CD14-positive monocyte (primary cell): ENCODE measurements around the gene CRAT. TPM values are rescaled to one million over a fixed set of nuclear protein-coding genes. Genes with fewer than 3 reads are reported as not detected.

Source experiments
- DNase-seq, 3 donors: peaks; one replicate each; pipeline ENCODE4 v3.0.0-alpha.2; 2011 to 2022
- H2AFZ ChIP-seq: 2 replicates; pipeline ENCODE4 v1.6.0; 2012; ENCODE audit warnings: mild to moderate bottlenecking, low read depth, low read length, inconsistent platforms; ENCODE audit not compliant: insufficient read depth, poor library complexity, severe bottlenecking
- H3K27ac ChIP-seq, 2 donors: 1 replicate in 1 of 2; 2 replicates in 1 of 2; pipeline ENCODE4 v1.5.1; 2012 to 2013; ENCODE audit warnings: low read length in 2 of 2, control low read depth in 1 of 2, inconsistent platforms in 1 of 2, low read depth in 1 of 2, mild to moderate bottlenecking in 1 of 2
- H3K27me3 ChIP-seq, 2 donors: one replicate each; pipeline versions ENCODE4 v1.6.0 to v1.6.1; 2011 to 2013; ENCODE audit warnings: low read length in 2 of 2; ENCODE audit not compliant: control insufficient read depth in 2 of 2, insufficient read depth in 2 of 2
- H3K36me3 ChIP-seq, 2 donors: replicated peaks in 1 of 2; 1 replicate in 1 of 2; 2 replicates in 1 of 2; pipeline versions ENCODE4 v1.5.1 to v1.6.1; 2012 to 2013; ENCODE audit warnings: low read length in 2 of 2, control low read depth in 1 of 2, inconsistent platforms in 1 of 2, mild to moderate bottlenecking in 1 of 2; ENCODE audit not compliant: insufficient read depth in 2 of 2, control insufficient read depth in 1 of 2
- H3K4me1 ChIP-seq, 2 donors: 1 replicate in 1 of 2; 2 replicates in 1 of 2; pipeline versions ENCODE4 v1.5.1 to v1.6.1; 2012 to 2013; ENCODE audit warnings: low read length in 2 of 2, control low read depth in 1 of 2, inconsistent platforms in 1 of 2, mild to moderate bottlenecking in 1 of 2, moderate library complexity in 1 of 2; ENCODE audit not compliant: insufficient read depth in 2 of 2, control insufficient read depth in 1 of 2
- H3K4me2 ChIP-seq: replicated peaks from 2 replicates; pipeline ENCODE3; 2012; ENCODE audit warnings: low read length, moderate library complexity, mild to moderate bottlenecking; ENCODE audit not compliant: poor library complexity, severe bottlenecking; ENCODE audit errors: extremely low read depth
- H3K4me3 ChIP-seq, 3 experiments: fragments of 200-600 bp in 1 of 3; sonication (generic) in 1 of 3; replicated peaks in 1 of 3; 1 replicate in 2 of 3; 2 replicates in 1 of 3; pipeline ENCODE4 v1.5.1; 2011 to 2013; ENCODE audit warnings: low read length in 3 of 3, mild to moderate bottlenecking in 3 of 3, control low read depth in 2 of 3, low read depth in 2 of 3, inconsistent platforms in 1 of 3, moderate library complexity in 1 of 3
- H3K79me2 ChIP-seq: 2 replicates; pipeline ENCODE4 v1.6.0; 2012; ENCODE audit warnings: mild to moderate bottlenecking, control low read depth, inconsistent platforms, low read length, moderate library complexity; ENCODE audit not compliant: insufficient read depth
- H3K9ac ChIP-seq: 2 replicates; pipeline ENCODE4 v1.6.0; 2017; ENCODE audit warnings: low read length, mild to moderate bottlenecking; ENCODE audit not compliant: insufficient read depth, poor library complexity, severe bottlenecking
- H3K9me3 ChIP-seq, 2 donors: replicated peaks in 1 of 2; 1 replicate in 1 of 2; 2 replicates in 1 of 2; pipeline versions ENCODE4 v1.5.1 to v1.6.1; 2012 to 2013; ENCODE audit warnings: low read length in 2 of 2, control low read depth in 1 of 2; ENCODE audit not compliant: control insufficient read depth in 1 of 2, insufficient read depth in 1 of 2
- H4K20me1 ChIP-seq: 2 replicates; pipeline ENCODE4 v1.6.0; 2012; ENCODE audit warnings: mild to moderate bottlenecking, low read length, control low read depth, moderate library complexity; ENCODE audit not compliant: insufficient read depth
- H3K27ac Mint-ChIP-seq, 7 donors: one replicate each; pipeline ENCODE4 v1.8.0; 2020; ENCODE audit warnings: mild to moderate bottlenecking in 7 of 7, mixed read lengths in 7 of 7, moderate library complexity in 6 of 7, inconsistent platforms in 2 of 7
- H3K27me3 Mint-ChIP-seq, 3 donors: one replicate each; pipeline ENCODE4 v1.8.0; 2021 to 2022; ENCODE audit warnings: low read depth in 3 of 3, mild to moderate bottlenecking in 3 of 3, mixed read lengths in 3 of 3, moderate library complexity in 3 of 3, inconsistent platforms in 1 of 3
- H3K36me3 Mint-ChIP-seq, 2 donors: one replicate each; pipeline ENCODE4 v1.8.0; 2020; ENCODE audit warnings: mixed read lengths in 2 of 2, inconsistent platforms in 1 of 2, mild to moderate bottlenecking in 1 of 2
- H3K4me1 Mint-ChIP-seq: one replicate; pipeline ENCODE4 v1.8.0; 2020; ENCODE audit warnings: mild to moderate bottlenecking, mixed read lengths
- H3K4me3 Mint-ChIP-seq, 2 donors: one replicate each; pipeline ENCODE4 v1.8.0; 2020; ENCODE audit warnings: mild to moderate bottlenecking in 2 of 2, mixed read lengths in 2 of 2, moderate library complexity in 1 of 2
- H3K9me3 Mint-ChIP-seq, 7 donors: one replicate each; pipeline ENCODE4 v1.8.0; 2020 to 2022; ENCODE audit warnings: mixed read lengths in 7 of 7, mild to moderate bottlenecking in 6 of 7, moderate library complexity in 6 of 7, inconsistent platforms in 2 of 7
- CTCF ChIP-seq: fragments of 200-600 bp; IDR thresholded peaks from one replicate; pipeline ENCODE4 v1.8.0; 2022; ENCODE audit warnings: antibody characterized with exemption, mild to moderate bottlenecking
- WGBS: methylation state at CpG from one replicate; pipeline ENCODE4 v1.1.5; 2013; ENCODE audit warnings: missing lambda C conversion rate; ENCODE audit not compliant: insufficient coverage; 5-methylcytosine and 5-hydroxymethylcytosine counted together
- intact Hi-C, 2 donors: fragments of 100-400 bp; cut with micrococcal nuclease; formaldehyde crosslinking; loops; one replicate each; pipeline versions ENCODE4 v1.15.0 to v1.15.1; 2023
- polyA plus RNA-seq, 3 donors: library from polyadenylated mRNA; depleted of rRNA in 1 of 3; unstranded in 2 of 3; stranded (reverse) in 1 of 3; fragments of 300-500 nt in 2 of 3; fragments of >200 nt in 1 of 3; fragmentation: Illumina TruSeq in 2 of 3; gene quantifications; 1 replicate in 2 of 3; 2 replicates in 1 of 3; pipeline ENCODE4 v1.2.3, GENCODE V29; 2012 to 2021

The CRAT gene
- polyA plus RNA-seq, 3 donors: 12.2 to 19.4 (median 15.0) TPM

- H3K27ac ChIP-seq: no peak overlapping the region
- peaks cover 0 to 3% (median 0%) of the 10 kb centered on the region in 3 donors for H3K27me3 Mint-ChIP-seq
- H3K27ac Mint-ChIP-seq: no peak overlapping the region
- H3K27me3 ChIP-seq: no peaks in the 10 kb centered on the region
- H3K9ac ChIP-seq: no peak overlapping the region
- peaks cover 13 to 19% of the 10 kb centered on the region in 2 donors for H3K4me1 ChIP-seq
- WGBS: 100% methylated on average over 6 of the region's 12 CpGs
- no peaks in the 10 kb centered on the region for H3K79me2 ChIP-seq
- DNase-seq: no peak
- H3K36me3 ChIP-seq: peaks cover 61 to 79% of the 10 kb centered on the region in 2 donors
- no peak overlapping the region for H3K4me2 ChIP-seq
- no peak overlapping the region for H3K4me3 Mint-ChIP-seq
- no peaks in the 10 kb centered on the region for H3K9me3 ChIP-seq
- no peak overlapping the region for H2AFZ ChIP-seq
- intact Hi-C loops: no loop called here
- TF ChIP-seq CTCF: no peak
- peaks cover 16% of the 10 kb centered on the region for H3K4me1 Mint-ChIP-seq
- H4K20me1 ChIP-seq: no peaks in the 10 kb centered on the region
- no peak overlapping the region for H3K4me3 ChIP-seq
- peaks cover 53 to 82% of the 10 kb centered on the region in 2 donors for H3K36me3 Mint-ChIP-seq
- peaks cover 0 to 1% (median 0%) of the 10 kb centered on the region in 7 donors for H3K9me3 Mint-ChIP-seq
Measured at GRCh38 chr9:129060991-129061390, 49.6 kb downstream of the CRAT start.

- no peak overlapping the region for H3K4me2 ChIP-seq
- WGBS: over 99% methylated on average over 23 of the region's 37 CpGs
- H3K4me3 Mint-ChIP-seq: no peak overlapping the region
Measured at GRCh38 chr9:129059796-129060785, 50.5 kb downstream of the CRAT start.

More at GRCh38 chr9:129059796-129060785, 50.5 kb downstream of the CRAT start:
- no peak for TF ChIP-seq CTCF
- H3K9me3 Mint-ChIP-seq: peaks cover 0 to 1% (median 0%) of the 10 kb centered on the region in 7 donors
- no peak overlapping the region for H2AFZ ChIP-seq
- H3K27me3 Mint-ChIP-seq: peaks cover 0 to 3% (median 0%) of the 10 kb centered on the region in 3 donors
- H3K4me1 Mint-ChIP-seq: peaks cover 16% of the 10 kb centered on the region
- no peak overlapping the region for H3K4me3 ChIP-seq
- intact Hi-C loops: no loop called here
- no peaks in the 10 kb centered on the region for H3K79me2 ChIP-seq
- H3K9ac ChIP-seq: no peak overlapping the region
- peaks cover 56 to 73% of the 10 kb centered on the region in 2 donors for H3K36me3 ChIP-seq
- H3K27ac Mint-ChIP-seq: peak overlapping the region in 2 of 7 donors; percentile 20 to 50
- H3K9me3 ChIP-seq: no peaks in the 10 kb centered on the region
- no peaks in the 10 kb centered on the region for H3K27me3 ChIP-seq
- H3K36me3 Mint-ChIP-seq: peaks cover 48 to 81% of the 10 kb centered on the region in 2 donors
- no peak overlapping the region for H3K27ac ChIP-seq
- no peaks in the 10 kb centered on the region for H4K20me1 ChIP-seq
- DNase-seq: no peak
- H3K4me1 ChIP-seq: peaks cover 13 to 19% of the 10 kb centered on the region in 2 donors
